Fibroblast of villous mesenchyme (primary cell): ENCODE data around the gene MTMR8. TPM values are rescaled to one million over a fixed set of nuclear protein-coding genes. Genes with fewer than 3 reads are reported as not detected.

ENCODE experiments used
- DNase-seq: peaks from one replicate; pipeline ENCODE4 v3.0.0-alpha.2; 2010; ENCODE audit warnings: low read depth
- H3K4me3 ChIP-seq: 2 replicates; pipeline ENCODE4 v1.5.1; 2011; ENCODE audit warnings: low read depth, mild to moderate bottlenecking, low read length
- total RNA-seq: library from RNA; depleted of rRNA; stranded (reverse); fragments of >200 nt; gene quantifications from 2 replicates; pipeline ENCODE4 v1.2.3, GENCODE V29; 2012
- TF ChIP-seq, protein P1 (sequence below): IDR thresholded peaks from 2 replicates; pipeline ENCODE4 v1.5.1; 2012; ENCODE audit warnings: low read depth, mild to moderate bottlenecking, low read length; ENCODE audit not compliant: insufficient read depth

MTMR8 gene
- total RNA-seq, 1 donor, result 0.43 TPM

DNA sequence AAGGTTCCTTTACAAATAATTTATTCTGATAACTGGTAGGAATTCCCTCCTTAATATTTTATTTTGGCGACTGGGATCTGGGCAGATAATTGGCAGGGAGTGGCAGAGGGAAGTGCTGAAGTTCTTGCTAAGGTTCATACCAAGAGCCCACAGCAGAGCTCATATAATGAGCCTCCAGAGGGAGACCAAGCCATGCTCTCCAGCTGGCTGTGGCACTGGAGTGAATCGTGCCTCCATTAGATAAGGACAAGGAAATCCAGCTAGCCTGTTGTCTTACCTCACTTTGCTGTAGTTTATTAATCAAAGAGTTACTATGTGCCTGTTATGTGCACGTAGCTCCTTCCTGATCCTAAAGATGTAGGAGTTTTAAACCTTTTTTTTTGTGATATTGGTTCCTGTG, 166.1 kb downstream of the MTMR8 start:
- H3K4me3 ChIP-seq, result no peak overlapping the region
- no peak for DNase-seq
- TF ChIP-seq, protein P1, sequence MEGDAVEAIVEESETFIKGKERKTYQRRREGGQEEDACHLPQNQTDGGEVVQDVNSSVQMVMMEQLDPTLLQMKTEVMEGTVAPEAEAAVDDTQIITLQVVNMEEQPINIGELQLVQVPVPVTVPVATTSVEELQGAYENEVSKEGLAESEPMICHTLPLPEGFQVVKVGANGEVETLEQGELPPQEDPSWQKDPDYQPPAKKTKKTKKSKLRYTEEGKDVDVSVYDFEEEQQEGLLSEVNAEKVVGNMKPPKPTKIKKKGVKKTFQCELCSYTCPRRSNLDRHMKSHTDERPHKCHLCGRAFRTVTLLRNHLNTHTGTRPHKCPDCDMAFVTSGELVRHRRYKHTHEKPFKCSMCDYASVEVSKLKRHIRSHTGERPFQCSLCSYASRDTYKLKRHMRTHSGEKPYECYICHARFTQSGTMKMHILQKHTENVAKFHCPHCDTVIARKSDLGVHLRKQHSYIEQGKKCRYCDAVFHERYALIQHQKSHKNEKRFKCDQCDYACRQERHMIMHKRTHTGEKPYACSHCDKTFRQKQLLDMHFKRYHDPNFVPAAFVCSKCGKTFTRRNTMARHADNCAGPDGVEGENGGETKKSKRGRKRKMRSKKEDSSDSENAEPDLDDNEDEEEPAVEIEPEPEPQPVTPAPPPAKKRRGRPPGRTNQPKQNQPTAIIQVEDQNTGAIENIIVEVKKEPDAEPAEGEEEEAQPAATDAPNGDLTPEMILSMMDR, result no peak

Other genes with a start within 250 kb of the MTMR8 start
- 1.7 and 1.9 TPM in 2 replicates for gene AMER1, start 189.7 kb downstream of the MTMR8 start, total RNA-seq
- not detected in 2 replicates for gene ASB12, start 164.8 kb downstream of the MTMR8 start, total RNA-seq